Fibroblast of the aortic adventitia (primary cell): ENCODE results near the gene NDNF. TPM values are rescaled to one million over a fixed set of nuclear protein-coding genes. Genes with fewer than 3 reads are reported as not detected.

Experiments used
- DNase-seq: peaks from one replicate; pipeline ENCODE4 v3.0.0-alpha.2; 2010; ENCODE audit warnings: low read depth
- H3K4me3 ChIP-seq: 2 replicates; pipeline ENCODE4 v1.5.1; 2011; ENCODE audit warnings: low read depth, mild to moderate bottlenecking, control low read depth, low read length, moderate library complexity
- CTCF ChIP-seq: IDR thresholded peaks from 2 replicates; pipeline ENCODE4 v1.5.1; 2011; ENCODE audit warnings: mild to moderate bottlenecking, low read length, control low read depth, inconsistent platforms; ENCODE audit not compliant: insufficient read depth
- total RNA-seq: library from RNA; depleted of rRNA; stranded (reverse); fragments of >200 nt; gene quantifications from 2 replicates; pipeline ENCODE4 v1.2.3, GENCODE V29; 2012; ENCODE audit warnings: low replicate concordance

Gene NDNF
- total RNA-seq, 1 donor, result 0.36 TPM

- no peak overlapping the region for H3K4me3 ChIP-seq
- TF ChIP-seq CTCF, result no peak
- DNase-seq, result no peak
These were observed 20.9 kb upstream of the NDNF start for GRCh38 chr4:121093261-121093660.

GRCh38 chr4:121091941-121092340 lies 19.6 kb upstream of the NDNF start:
- no peak for TF ChIP-seq CTCF
- DNase-seq, result no peak
- no peak overlapping the region for H3K4me3 ChIP-seq

- TF ChIP-seq CTCF, result no peak
- H3K4me3 ChIP-seq, result no peak overlapping the region
- no peak for DNase-seq
These were observed 16.5 kb upstream of the NDNF start for GRCh38 chr4:121088867-121089266.

GRCh38 chr4:121079376-121079775 lies 7.0 kb upstream of the NDNF start:
- no peak for TF ChIP-seq CTCF
- no peak for DNase-seq
- H3K4me3 ChIP-seq, result no peak overlapping the region

GRCh38 chr4:121077496-121077895 lies 5.2 kb upstream of the NDNF start:
- H3K4me3 ChIP-seq, result no peak overlapping the region
- TF ChIP-seq CTCF, result no peak

GRCh38 chr4:121076416-121076815 lies 4.1 kb upstream of the NDNF start:
- DNase-seq, result no peak
- no peak overlapping the region for H3K4me3 ChIP-seq
- TF ChIP-seq CTCF, result no peak

More at GRCh38 chr4:121077496-121077895, 5.2 kb upstream of the NDNF start:
- DNase-seq, result no peak

GRCh38 chr4:121073672-121074381 lies 1.5 kb upstream of the NDNF start:
- TF ChIP-seq CTCF, result no peak
- H3K4me3 ChIP-seq, result no peak overlapping the region
- no peak for DNase-seq
